ENCODE measurements around the gene SRP14. TPM values are rescaled to one million over a fixed set of nuclear protein-coding genes. Genes with fewer than 3 reads are reported as not detected.

SRP14 gene
- total RNA-seq, 4 donors from 2014 or later = 177 to 369 (median 237) TPM

DNA sequence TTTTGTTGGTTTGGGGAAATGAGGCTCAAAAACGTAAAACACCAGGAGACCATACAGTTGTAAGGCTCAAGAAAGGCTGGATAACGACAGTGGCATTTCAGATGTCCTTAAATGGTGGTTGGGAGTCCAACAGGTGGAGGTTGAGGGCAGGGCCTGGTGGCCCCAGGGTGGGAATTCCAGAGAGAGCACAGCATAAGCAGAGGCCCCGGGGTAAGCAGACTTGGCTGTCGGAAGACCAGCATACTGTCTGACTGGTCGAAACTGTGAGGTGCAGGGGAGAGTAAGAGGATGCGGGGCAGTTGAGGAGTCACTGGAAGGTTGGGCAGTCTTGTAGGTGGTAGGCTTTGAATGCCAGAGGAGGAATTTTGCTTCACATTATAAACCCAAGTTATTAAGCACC, 48.3 kb downstream of the SRP14 start:
- TF ChIP-seq, protein P1, sequence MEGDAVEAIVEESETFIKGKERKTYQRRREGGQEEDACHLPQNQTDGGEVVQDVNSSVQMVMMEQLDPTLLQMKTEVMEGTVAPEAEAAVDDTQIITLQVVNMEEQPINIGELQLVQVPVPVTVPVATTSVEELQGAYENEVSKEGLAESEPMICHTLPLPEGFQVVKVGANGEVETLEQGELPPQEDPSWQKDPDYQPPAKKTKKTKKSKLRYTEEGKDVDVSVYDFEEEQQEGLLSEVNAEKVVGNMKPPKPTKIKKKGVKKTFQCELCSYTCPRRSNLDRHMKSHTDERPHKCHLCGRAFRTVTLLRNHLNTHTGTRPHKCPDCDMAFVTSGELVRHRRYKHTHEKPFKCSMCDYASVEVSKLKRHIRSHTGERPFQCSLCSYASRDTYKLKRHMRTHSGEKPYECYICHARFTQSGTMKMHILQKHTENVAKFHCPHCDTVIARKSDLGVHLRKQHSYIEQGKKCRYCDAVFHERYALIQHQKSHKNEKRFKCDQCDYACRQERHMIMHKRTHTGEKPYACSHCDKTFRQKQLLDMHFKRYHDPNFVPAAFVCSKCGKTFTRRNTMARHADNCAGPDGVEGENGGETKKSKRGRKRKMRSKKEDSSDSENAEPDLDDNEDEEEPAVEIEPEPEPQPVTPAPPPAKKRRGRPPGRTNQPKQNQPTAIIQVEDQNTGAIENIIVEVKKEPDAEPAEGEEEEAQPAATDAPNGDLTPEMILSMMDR (IDR thresholded peaks at IDR 0.05) = no peak
- TF ChIP-seq POLR2A (IDR thresholded peaks at IDR 0.05) = no peak
- H3K36me3 ChIP-seq = peaks cover 5 to 100% (median 15%) of the 10 kb centered on the region in 3 donors
- 78 to 80% methylated on average over 6 of the region's 6 CpGs for WGBS, 2 donors
- no peak overlapping the region for H3K4me3 ChIP-seq
- H3K9me3 ChIP-seq = no peaks in the 10 kb centered on the region
- intact Hi-C loops (cut with DNase I) = no loop called here
- no peaks in the 10 kb centered on the region for H3K27me3 ChIP-seq
- no peaks in the 10 kb centered on the region for H3K4me1 ChIP-seq
- DNase-seq = no peak
- H3K27ac ChIP-seq = no peak overlapping the region

GRCh38 chr15:39987821-39988220, 51.2 kb downstream of the SRP14 start:
- Histone ChIP-seq H3K4me1 (no peaks in the 10 kb centered on the region), H3K27me3 (no peaks in the 10 kb centered on the region), H3K27ac (no peak overlapping the region), H3K9me3 (no peaks in the 10 kb centered on the region), H3K36me3 (peaks cover 5 to 74% (median 9%) of the 10 kb centered on the region in 3 donors), H3K4me3 (no peak overlapping the region)
- no peak for TF ChIP-seq POLR2A (IDR thresholded peaks at IDR 0.05)
- WGBS, 2 donors = 87% methylated on average over 7 of the region's 7 CpGs
- intact Hi-C loops (cut with DNase I) = no loop called here
- no peak for DNase-seq

Other genes with a start within 250 kb of the SRP14 start
- gene GPR176, start 118.9 kb downstream of the SRP14 start, total RNA-seq = 1 to 10 TPM in 3 of 4 donors, not detected in 1; 1.1 to 5.0 (median 4.0) TPM
- 10 to 100 TPM; 18.1 to 29.8 (median 24.0) TPM for gene EIF2AK4, start 105.1 kb downstream of the SRP14 start, total RNA-seq
- gene BMF, start 69.7 kb upstream of the SRP14 start, total RNA-seq = 1 to 10 TPM in 2 of 4 donors, under 1 TPM in 2; 0.31 to 4.4 (median 1.4) TPM
- gene BUB1B, start 121.9 kb upstream of the SRP14 start, total RNA-seq = 10 to 100 TPM in 1 of 4 donors, 1 to 10 TPM in 3; 4.1 to 22.3 (median 7.4) TPM
- gene PAK6, start 199.9 kb upstream of the SRP14 start, total RNA-seq = 10 to 100 TPM; 31.5 to 53.5 (median 37.2) TPM
- gene ANKRD63, start 243.9 kb upstream of the SRP14 start, total RNA-seq = not detected